ENCODE data around the gene ZNF335. TPM values are rescaled to one million over a fixed set of nuclear protein-coding genes. Genes with fewer than 3 reads are reported as not detected.
A peak's percentile ranks its signal among the peaks of the same experiment; 100 is the strongest.
"Not testable (repeated sequence)": the region's sequence is repeated elsewhere in the genome, so short reads cannot be mapped to it uniquely, and the experiment has no call there.

The ZNF335 gene
- total RNA-seq, 1 donor from 2014 or later, result 37.5 TPM

GRCh38 chr20:45995495-45996097, 23.6 kb upstream of the ZNF335 start:
- H3K9me3 Mint-ChIP-seq; DNase-seq; H3K27ac Mint-ChIP-seq; H3K4me3 Mint-ChIP-seq; intact Hi-C loops (cut with micrococcal nuclease); H3K36me3 Mint-ChIP-seq (ENCODE audit: low read depth): not testable (repeated sequence)
- Mint-ChIP-seq H3K27me3 (peaks cover 20% of the 10 kb centered on the region), H3K4me1 (peaks cover 42% of the 10 kb centered on the region)

- H3K9me3 Mint-ChIP-seq, result no peaks in the 10 kb centered on the region
- H3K4me1 Mint-ChIP-seq, result peaks cover 35% of the 10 kb centered on the region
- no peaks in the 10 kb centered on the region for H3K36me3 Mint-ChIP-seq (ENCODE audit: low read depth)
- no peak overlapping the region for H3K27ac Mint-ChIP-seq
- intact Hi-C loops (cut with micrococcal nuclease), result no loop called here
- DNase-seq, result no peak
- no peak overlapping the region for H3K4me3 Mint-ChIP-seq
- H3K27me3 Mint-ChIP-seq, result peaks cover 24% of the 10 kb centered on the region
Measured at GRCh38 chr20:45994761-45995493, 22.9 kb upstream of the ZNF335 start.

- DNase-seq, result no peak
- no peaks in the 10 kb centered on the region for H3K9me3 Mint-ChIP-seq
- intact Hi-C loops (cut with micrococcal nuclease), result no loop called here
- H3K4me1 Mint-ChIP-seq, result peaks cover 23% of the 10 kb centered on the region
- H3K36me3 Mint-ChIP-seq (ENCODE audit: low read depth), result no peaks in the 10 kb centered on the region
- no peak overlapping the region for H3K27ac Mint-ChIP-seq
- no peak overlapping the region for H3K4me3 Mint-ChIP-seq
- peaks cover 34% of the 10 kb centered on the region for H3K27me3 Mint-ChIP-seq
Measured at GRCh38 chr20:45993197-45993951, 21.4 kb upstream of the ZNF335 start.

- no peak overlapping the region for H3K4me3 Mint-ChIP-seq
- intact Hi-C loops (cut with micrococcal nuclease), result no loop called here
Measured at GRCh38 chr20:45991616-45992015, 19.6 kb upstream of the ZNF335 start.

GRCh38 chr20:45988830-45989229, 16.8 kb upstream of the ZNF335 start:
- peaks cover 26% of the 10 kb centered on the region for H3K27me3 Mint-ChIP-seq
- H3K9me3 Mint-ChIP-seq; H3K36me3 Mint-ChIP-seq (ENCODE audit: low read depth); intact Hi-C loops (cut with micrococcal nuclease); H3K4me1 Mint-ChIP-seq; H3K4me3 Mint-ChIP-seq; DNase-seq; H3K27ac Mint-ChIP-seq: not testable (repeated sequence)

More at GRCh38 chr20:45991616-45992015, 19.6 kb upstream of the ZNF335 start:
- Mint-ChIP-seq H3K36me3 (ENCODE audit: low read depth) (no peaks in the 10 kb centered on the region), H3K27ac (no peak overlapping the region), H3K9me3 (no peaks in the 10 kb centered on the region), H3K4me1 (peaks cover 14% of the 10 kb centered on the region), H3K27me3 (peaks cover 29% of the 10 kb centered on the region)
- DNase-seq, result no peak

GRCh38 chr20:45987108-45987780, 15.2 kb upstream of the ZNF335 start:
- H3K4me1 Mint-ChIP-seq, result peaks cover 6% of the 10 kb centered on the region
- peaks cover 20% of the 10 kb centered on the region for H3K27me3 Mint-ChIP-seq
- no peaks in the 10 kb centered on the region for H3K36me3 Mint-ChIP-seq (ENCODE audit: low read depth)
- intact Hi-C loops (cut with micrococcal nuclease), result loop anchor here (1.0 kb wide), 1 partner anchor 27 kb away; no protein-coding TSS in a partner anchor
- no peak overlapping the region for H3K27ac Mint-ChIP-seq
- H3K4me3 Mint-ChIP-seq, result no peak overlapping the region
- DNase-seq, result peak; percentile 94
- H3K9me3 Mint-ChIP-seq, result no peaks in the 10 kb centered on the region

GRCh38 chr20:45985573-45985972, 13.6 kb upstream of the ZNF335 start:
- H3K4me1 Mint-ChIP-seq, result peaks cover 6% of the 10 kb centered on the region
- H3K9me3 Mint-ChIP-seq, result no peaks in the 10 kb centered on the region
- no peak overlapping the region for H3K4me3 Mint-ChIP-seq
- DNase-seq, result no peak
- no peak overlapping the region for H3K27ac Mint-ChIP-seq
- no peaks in the 10 kb centered on the region for H3K36me3 Mint-ChIP-seq (ENCODE audit: low read depth)
- H3K27me3 Mint-ChIP-seq, result peaks cover 14% of the 10 kb centered on the region
- intact Hi-C loops (cut with micrococcal nuclease), result no loop called here

- Mint-ChIP-seq H3K36me3 (ENCODE audit: low read depth) (no peaks in the 10 kb centered on the region), H3K27ac (no peak overlapping the region), H3K4me3 (no peak overlapping the region), H3K4me1 (peaks cover 6% of the 10 kb centered on the region), H3K9me3 (no peaks in the 10 kb centered on the region), H3K27me3 (peaks cover 10% of the 10 kb centered on the region)
- intact Hi-C loops (cut with micrococcal nuclease), result no loop called here
- no peak for DNase-seq
Measured at GRCh38 chr20:45983279-45983743, 11.3 kb upstream of the ZNF335 start.

GRCh38 chr20:45981261-45981660, 9.3 kb upstream of the ZNF335 start:
- H3K27me3 Mint-ChIP-seq, result peaks cover 16% of the 10 kb centered on the region
- no peaks in the 10 kb centered on the region for H3K9me3 Mint-ChIP-seq
- peaks cover 6% of the 10 kb centered on the region for H3K4me1 Mint-ChIP-seq
- no peak overlapping the region for H3K4me3 Mint-ChIP-seq
- no peaks in the 10 kb centered on the region for H3K36me3 Mint-ChIP-seq (ENCODE audit: low read depth)
- intact Hi-C loops (cut with micrococcal nuclease), result no loop called here
- no peak overlapping the region for H3K27ac Mint-ChIP-seq
- no peak for DNase-seq

GRCh38 chr20:45976086-45976485, 4.1 kb upstream of the ZNF335 start:
- intact Hi-C loops (cut with micrococcal nuclease), result no loop called here
- Mint-ChIP-seq H3K27ac (no peak overlapping the region), H3K9me3 (peaks cover 3% of the 10 kb centered on the region), H3K4me3 (no peak overlapping the region), H3K27me3 (peaks cover 16% of the 10 kb centered on the region), H3K36me3 (ENCODE audit: low read depth) (peaks cover 3% of the 10 kb centered on the region), H3K4me1 (peaks cover 6% of the 10 kb centered on the region)
- DNase-seq, result no peak

- no peak overlapping the region for H3K27ac Mint-ChIP-seq
- DNase-seq, result no peak
- peaks cover 3% of the 10 kb centered on the region for H3K9me3 Mint-ChIP-seq
- no peak overlapping the region for H3K4me3 Mint-ChIP-seq
- H3K36me3 Mint-ChIP-seq (ENCODE audit: low read depth), result peaks cover 3% of the 10 kb centered on the region
- peaks cover 6% of the 10 kb centered on the region for H3K4me1 Mint-ChIP-seq
- peaks cover 16% of the 10 kb centered on the region for H3K27me3 Mint-ChIP-seq
- intact Hi-C loops (cut with micrococcal nuclease), result no loop called here
Measured at GRCh38 chr20:45975686-45976085, 3.7 kb upstream of the ZNF335 start.

- intact Hi-C loops (cut with micrococcal nuclease), result loop anchor here (5.0 kb wide), 1 partner anchor 32 kb away; the partner anchor contains the start of gene MMP9
- H3K9me3 Mint-ChIP-seq, result peaks cover 3% of the 10 kb centered on the region
- H3K36me3 Mint-ChIP-seq (ENCODE audit: low read depth), result peaks cover 6% of the 10 kb centered on the region
- H3K27me3 Mint-ChIP-seq, result peaks cover 16% of the 10 kb centered on the region
- H3K27ac Mint-ChIP-seq, result no peak overlapping the region
- H3K4me3 Mint-ChIP-seq, result no peak overlapping the region
- H3K4me1 Mint-ChIP-seq, result peaks cover 10% of the 10 kb centered on the region
- no peak for DNase-seq
Measured at GRCh38 chr20:45974896-45975565, 3.0 kb upstream of the ZNF335 start.

All from activated CD4-positive, alpha-beta T cell treated with anti-CD3 and anti-CD28 coated beads, Interleukin-2, amount 10 ng/mL, durations not matched to agents 24 days and 14 days (primary cell).